Right lobe of liver (tissue), 6 donors: Measurements from ENCODE around the gene UBE2V1. TPM values are rescaled to one million over a fixed set of nuclear protein-coding genes. Genes with fewer than 3 reads are reported as not detected.

Experiments
- ATAC-seq, 4 donors: fragments of 200-7000 bp; cut with Tn5 transposase; one replicate each; pipeline ENCODE4 v1.9.1; 2020; ENCODE audit warnings: mild to moderate bottlenecking in 4 of 4, moderate library complexity in 4 of 4
- DNase-seq, 3 donors: peaks; one replicate each; pipeline ENCODE4 v3.0.0-alpha.2; 2020
- H3K27ac ChIP-seq, 3 donors: fragments of 200-600 bp; one replicate each; pipeline ENCODE4 v1.8.0; 2022
- H3K27me3 ChIP-seq, 2 donors: fragments of 200-600 bp; one replicate each; pipeline ENCODE4 v1.8.0; 2022
- H3K36me3 ChIP-seq, 4 donors: fragments of 200-600 bp; sonication (generic) in 1 of 4; one replicate each; pipeline versions ENCODE4 v1.5.1 to v1.8.0; 2017 to 2022; ENCODE audit warnings: control low read depth in 1 of 4
- H3K4me1 ChIP-seq, 4 donors: fragments of 200-600 bp; sonication (generic) in 1 of 4; one replicate each; pipeline versions ENCODE4 v1.5.1 to v1.8.0; 2017 to 2022; ENCODE audit warnings: control low read depth in 1 of 4
- H3K4me3 ChIP-seq, 3 donors: fragments of 200-600 bp; one replicate each; pipeline ENCODE4 v1.8.0; 2022
- H3K9me3 ChIP-seq, 4 donors: fragments of 200-600 bp; sonication (generic) in 1 of 4; one replicate each; pipeline versions ENCODE4 v1.5.1 to v1.8.0; 2017 to 2022; ENCODE audit warnings: control low read depth in 1 of 4
- POLR2A ChIP-seq: fragments of 450-650 bp; IDR thresholded peaks from one replicate; pipeline ENCODE4 v1.6.1; 2017; ENCODE audit warnings: antibody characterized with exemption, mild to moderate bottlenecking
- WGBS: methylation state at CpG from one replicate; pipeline ENCODE4 v1.1.6; 2018; ENCODE audit warnings: low coverage, low lambda C conversion rate; ENCODE audit not compliant: insufficient coverage; ENCODE audit errors: missing lambda C conversion rate; 5-methylcytosine and 5-hydroxymethylcytosine counted together
- intact Hi-C, 2 donors: fragments of 100-400 bp; cut with DNase I; formaldehyde crosslinking; loops; one replicate each; pipeline versions ENCODE4 v1.11.2 to v1.14.1; 2022
- total RNA-seq, 6 experiments: library from RNA; depleted of rRNA in 2 of 6; stranded (reverse); fragments of >200 nt in 2 of 6; fragmentation: NEBNext Ultra II Directional in 3 of 6; extraction: Animal tissue kit (Norgen Biotek cat#: 25700) in 3 of 6; gene quantifications; one replicate each; pipeline versions ENCODE4 v1.1.0 to v1.2.4, GENCODE V29; 2016 to 2023
- TF ChIP-seq, protein P1 (sequence below), 4 donors: fragments of 200-600 bp in 3 of 4; fragments of 450-650 bp in 1 of 4; IDR thresholded peaks; one replicate each; pipeline versions ENCODE4 v1.5.1 to v1.8.0; 2016 to 2022; ENCODE audit warnings: antibody characterized with exemption in 4 of 4, mild to moderate bottlenecking in 2 of 4
- donor health status: DM: no; HTN: yes; CAD: no.
- donor health status: DM: no; HTN: no; CAD: no.
- donor health status: DM: no; HTN: no; CAD: no.
- donor health status: DM: no; HTN: yes; CAD: no.
- donor health status: DM: no; HTN: yes; CAD: no.

UBE2V1 gene
- total RNA-seq, 6 experiments from 2014 or later, result 38.2 to 49.4 (median 44.3) TPM

GRCh38 chr20:50042370-50043313 lies 70.3 kb downstream of the UBE2V1 start:
- no peaks in the 10 kb centered on the region for H3K27me3 ChIP-seq
- H3K4me3 ChIP-seq, result no peak overlapping the region
- DNase-seq, result no peak
- WGBS, result 81% methylated on average over 4 of the region's 10 CpGs
- no peak overlapping the region for H3K27ac ChIP-seq
- no peak for ATAC-seq
- H3K4me1 ChIP-seq, result peaks cover 0 to 3% (median 0%) of the 10 kb centered on the region in 4 donors
- intact Hi-C loops, result no loop called here
- no peaks in the 10 kb centered on the region for H3K9me3 ChIP-seq
- H3K36me3 ChIP-seq, result no peaks in the 10 kb centered on the region
- TF ChIP-seq, protein P1, sequence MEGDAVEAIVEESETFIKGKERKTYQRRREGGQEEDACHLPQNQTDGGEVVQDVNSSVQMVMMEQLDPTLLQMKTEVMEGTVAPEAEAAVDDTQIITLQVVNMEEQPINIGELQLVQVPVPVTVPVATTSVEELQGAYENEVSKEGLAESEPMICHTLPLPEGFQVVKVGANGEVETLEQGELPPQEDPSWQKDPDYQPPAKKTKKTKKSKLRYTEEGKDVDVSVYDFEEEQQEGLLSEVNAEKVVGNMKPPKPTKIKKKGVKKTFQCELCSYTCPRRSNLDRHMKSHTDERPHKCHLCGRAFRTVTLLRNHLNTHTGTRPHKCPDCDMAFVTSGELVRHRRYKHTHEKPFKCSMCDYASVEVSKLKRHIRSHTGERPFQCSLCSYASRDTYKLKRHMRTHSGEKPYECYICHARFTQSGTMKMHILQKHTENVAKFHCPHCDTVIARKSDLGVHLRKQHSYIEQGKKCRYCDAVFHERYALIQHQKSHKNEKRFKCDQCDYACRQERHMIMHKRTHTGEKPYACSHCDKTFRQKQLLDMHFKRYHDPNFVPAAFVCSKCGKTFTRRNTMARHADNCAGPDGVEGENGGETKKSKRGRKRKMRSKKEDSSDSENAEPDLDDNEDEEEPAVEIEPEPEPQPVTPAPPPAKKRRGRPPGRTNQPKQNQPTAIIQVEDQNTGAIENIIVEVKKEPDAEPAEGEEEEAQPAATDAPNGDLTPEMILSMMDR (IDR thresholded peaks at IDR 0.05), result no peak
- no peak for TF ChIP-seq POLR2A

GRCh38 chr20:50041246-50041873 lies 71.6 kb downstream of the UBE2V1 start:
- WGBS, result 64% methylated on average over 16 of the region's 16 CpGs
- ATAC-seq (peak in 1 of 4 donors; percentile 21), DNase-seq (no peak)
- Histone ChIP-seq H3K27ac (no peak overlapping the region), H3K4me1 (no peaks in the 10 kb centered on the region), H3K9me3 (no peaks in the 10 kb centered on the region), H3K36me3 (no peaks in the 10 kb centered on the region), H3K4me3 (no peak overlapping the region), H3K27me3 (no peaks in the 10 kb centered on the region)
- intact Hi-C loops, result no loop called here
- TF ChIP-seq POLR2A, result no peak
- TF ChIP-seq, protein P1 (IDR thresholded peaks at IDR 0.05), result no peak

- Histone ChIP-seq H3K36me3 (no peaks in the 10 kb centered on the region), H3K27me3 (no peaks in the 10 kb centered on the region), H3K9me3 (no peaks in the 10 kb centered on the region), H3K4me1 (no peaks in the 10 kb centered on the region), H3K27ac (no peak overlapping the region), H3K4me3 (no peak overlapping the region)
- no peak for TF ChIP-seq POLR2A
- WGBS, result 90% methylated on average over 8 of the region's 17 CpGs
- no peak for DNase-seq
- intact Hi-C loops, result no loop called here
- ATAC-seq, result no peak
Measured at GRCh38 chr20:50040432-50041245, 72.3 kb downstream of the UBE2V1 start.

- DNase-seq (no peak), ATAC-seq (no peak)
- intact Hi-C loops, result no loop called here
- TF ChIP-seq POLR2A, result no peak
- TF ChIP-seq, protein P1 (IDR thresholded peaks at IDR 0.05), result no peak
- WGBS, result 76% methylated on average over 4 of the region's 10 CpGs
- Histone ChIP-seq H3K27ac (no peak overlapping the region), H3K9me3 (no peaks in the 10 kb centered on the region), H3K4me1 (no peaks in the 10 kb centered on the region), H3K4me3 (no peak overlapping the region), H3K27me3 (no peaks in the 10 kb centered on the region), H3K36me3 (no peaks in the 10 kb centered on the region)
Measured at GRCh38 chr20:50039706-50040431, 73.1 kb downstream of the UBE2V1 start.
